BE2C (cell line): ENCODE measurements around the gene NCF2.

Experiments used
- DNase-seq: peaks from one replicate; pipeline ENCODE4 v3.0.0-alpha.2; 2020
- H3K27me3 ChIP-seq: fragments of 250-450 bp; sonication (Bioruptor Pico); 2 replicates; pipeline ENCODE4 v1.5.1; 2020; ENCODE audit warnings: mild to moderate bottlenecking
- H3K36me3 ChIP-seq: fragments of 250-450 bp; sonication (Bioruptor Pico); 2 replicates; pipeline ENCODE4 v1.5.1; 2020; ENCODE audit warnings: mild to moderate bottlenecking
- H3K4me1 ChIP-seq: fragments of 250-450 bp; sonication (Bioruptor Pico); 2 replicates; pipeline ENCODE4 v1.5.1; 2020
- H3K4me3 ChIP-seq: 2 replicates; pipeline ENCODE4 v1.5.1; 2011; ENCODE audit warnings: low read depth, low read length
- H3K9me3 ChIP-seq: fragments of 250-450 bp; sonication (Bioruptor Pico); 2 replicates; pipeline ENCODE4 v1.5.1; 2020
- TF ChIP-seq, protein P1 (sequence below): IDR thresholded peaks from 2 replicates; pipeline ENCODE4 v1.5.1; 2012; ENCODE audit warnings: mild to moderate bottlenecking, low read depth, low read length

Gene NCF2

GRCh38 chr1:183604815-183605214 is 14.6 kb upstream of the NCF2 start:
- no peaks in the 10 kb centered on the region for H3K27me3 ChIP-seq
- no peaks in the 10 kb centered on the region for H3K4me1 ChIP-seq
- H3K9me3 ChIP-seq: no peaks in the 10 kb centered on the region
- no peak overlapping the region for H3K4me3 ChIP-seq
- TF ChIP-seq, protein P1, sequence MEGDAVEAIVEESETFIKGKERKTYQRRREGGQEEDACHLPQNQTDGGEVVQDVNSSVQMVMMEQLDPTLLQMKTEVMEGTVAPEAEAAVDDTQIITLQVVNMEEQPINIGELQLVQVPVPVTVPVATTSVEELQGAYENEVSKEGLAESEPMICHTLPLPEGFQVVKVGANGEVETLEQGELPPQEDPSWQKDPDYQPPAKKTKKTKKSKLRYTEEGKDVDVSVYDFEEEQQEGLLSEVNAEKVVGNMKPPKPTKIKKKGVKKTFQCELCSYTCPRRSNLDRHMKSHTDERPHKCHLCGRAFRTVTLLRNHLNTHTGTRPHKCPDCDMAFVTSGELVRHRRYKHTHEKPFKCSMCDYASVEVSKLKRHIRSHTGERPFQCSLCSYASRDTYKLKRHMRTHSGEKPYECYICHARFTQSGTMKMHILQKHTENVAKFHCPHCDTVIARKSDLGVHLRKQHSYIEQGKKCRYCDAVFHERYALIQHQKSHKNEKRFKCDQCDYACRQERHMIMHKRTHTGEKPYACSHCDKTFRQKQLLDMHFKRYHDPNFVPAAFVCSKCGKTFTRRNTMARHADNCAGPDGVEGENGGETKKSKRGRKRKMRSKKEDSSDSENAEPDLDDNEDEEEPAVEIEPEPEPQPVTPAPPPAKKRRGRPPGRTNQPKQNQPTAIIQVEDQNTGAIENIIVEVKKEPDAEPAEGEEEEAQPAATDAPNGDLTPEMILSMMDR: no peak
- no peak for DNase-seq
- no peaks in the 10 kb centered on the region for H3K36me3 ChIP-seq

GRCh38 chr1:183604038-183604808 is 14.0 kb upstream of the NCF2 start:
- no peaks in the 10 kb centered on the region for H3K9me3 ChIP-seq
- no peaks in the 10 kb centered on the region for H3K27me3 ChIP-seq
- TF ChIP-seq, protein P1: no peak
- H3K36me3 ChIP-seq: no peaks in the 10 kb centered on the region
- H3K4me3 ChIP-seq: no peak overlapping the region
- DNase-seq: no peak
- no peaks in the 10 kb centered on the region for H3K4me1 ChIP-seq

DNA sequence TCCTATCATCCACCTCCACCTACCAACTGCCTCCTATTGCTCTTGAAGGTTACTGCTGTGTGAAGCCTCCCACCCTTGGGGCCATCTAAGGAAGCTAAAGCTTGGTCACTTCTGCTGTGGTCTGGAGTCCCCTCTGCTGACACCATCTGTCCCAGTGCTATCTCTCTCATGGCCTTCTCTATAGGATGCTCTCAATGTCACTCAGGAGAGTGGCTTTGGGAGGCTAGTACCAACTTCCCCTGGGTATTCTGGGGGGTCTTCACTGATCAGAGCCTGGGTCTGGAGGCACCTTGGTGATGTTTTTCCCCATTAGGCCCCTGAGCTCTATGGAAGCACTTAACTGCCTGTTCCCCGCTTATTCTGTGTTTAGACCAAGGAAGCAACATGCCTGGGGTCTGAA is 12.3 kb upstream of the NCF2 start:
- Histone ChIP-seq H3K4me3 (no peak overlapping the region), H3K36me3 (no peaks in the 10 kb centered on the region), H3K27me3 (no peaks in the 10 kb centered on the region), H3K9me3 (no peaks in the 10 kb centered on the region), H3K4me1 (no peaks in the 10 kb centered on the region)
- DNase-seq: no peak
- TF ChIP-seq, protein P1: no peak

DNA sequence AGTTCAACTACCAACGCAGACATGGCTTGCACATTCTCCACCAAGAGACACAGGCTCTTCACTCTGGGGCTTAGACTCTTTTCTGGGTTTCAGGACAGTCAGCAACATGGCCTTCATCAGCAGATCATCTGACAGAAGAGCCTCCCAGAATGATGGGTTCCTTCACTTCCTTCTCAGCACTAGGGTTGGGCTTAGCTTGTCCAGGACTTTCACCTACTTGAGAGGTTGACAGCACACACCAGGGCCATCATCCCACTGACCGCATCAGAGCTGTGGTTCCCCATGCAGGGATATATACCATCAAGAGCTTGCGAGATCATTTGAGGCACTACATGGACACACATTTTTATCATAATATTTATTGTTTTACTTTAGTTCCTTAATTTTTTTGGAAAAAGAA is 10.4 kb upstream of the NCF2 start:
- no peaks in the 10 kb centered on the region for H3K27me3 ChIP-seq
- DNase-seq: no peak
- H3K4me3 ChIP-seq: no peak overlapping the region
- H3K36me3 ChIP-seq: no peaks in the 10 kb centered on the region
- TF ChIP-seq, protein P1: no peak
- H3K4me1 ChIP-seq: no peaks in the 10 kb centered on the region
- H3K9me3 ChIP-seq: no peaks in the 10 kb centered on the region

DNA sequence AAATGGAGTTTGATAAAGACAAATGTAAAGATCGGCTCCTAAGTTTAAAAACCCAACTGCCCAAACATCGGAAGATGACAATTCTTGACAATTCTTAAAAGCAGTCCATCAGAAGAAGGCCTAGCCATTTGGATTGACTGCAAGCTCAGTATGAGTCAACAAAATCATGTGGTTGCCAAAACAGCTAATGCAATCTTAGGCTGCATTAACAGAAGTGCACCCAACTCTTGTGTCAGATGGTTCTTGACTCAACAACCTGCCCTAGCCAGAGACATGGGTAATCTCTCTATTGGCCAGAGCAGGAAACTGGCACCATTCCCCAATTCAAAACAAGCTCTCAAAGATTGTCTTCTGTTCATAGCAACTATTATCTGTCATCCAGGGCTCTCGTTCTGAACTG is 9.9 kb upstream of the NCF2 start:
- Histone ChIP-seq H3K27me3 (no peaks in the 10 kb centered on the region), H3K4me1 (no peaks in the 10 kb centered on the region), H3K36me3 (no peaks in the 10 kb centered on the region), H3K4me3 (no peak overlapping the region), H3K9me3 (no peaks in the 10 kb centered on the region)
- no peak for DNase-seq
- TF ChIP-seq, protein P1: no peak

DNA sequence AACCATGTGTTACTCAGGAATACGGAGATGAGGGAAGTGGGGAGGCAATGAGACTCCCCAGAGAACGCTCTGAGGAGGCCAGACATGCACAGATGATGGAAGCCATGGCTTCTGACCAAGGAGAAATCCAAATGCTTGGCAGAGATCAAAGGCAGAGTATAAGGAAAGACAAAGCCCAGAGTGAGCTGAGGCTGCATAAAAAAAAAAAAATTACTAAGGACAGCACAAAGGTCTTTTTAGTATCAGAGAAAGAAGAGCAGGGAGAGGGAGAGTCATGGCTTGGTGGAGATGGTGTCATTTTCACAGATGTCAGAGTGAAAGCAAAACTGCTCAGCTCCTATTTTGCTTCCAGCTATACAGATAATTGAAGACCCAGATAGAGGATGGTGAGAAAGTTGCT is 8.1 kb upstream of the NCF2 start:
- Histone ChIP-seq H3K4me3 (no peak overlapping the region), H3K27me3 (no peaks in the 10 kb centered on the region), H3K9me3 (no peaks in the 10 kb centered on the region), H3K4me1 (no peaks in the 10 kb centered on the region), H3K36me3 (no peaks in the 10 kb centered on the region)
- DNase-seq: no peak
- TF ChIP-seq, protein P1: no peak
